PC-9 (cell line): ENCODE data around the gene BEX4.

ENCODE experiments used
- EZH2 ChIP-seq: fragments of 200-600 bp; sonication (generic); IDR thresholded peaks from 2 replicates; pipeline ENCODE4 v1.8.0; 2017; ENCODE audit warnings: antibody characterized with exemption, low read depth
- TF ChIP-seq, protein P1 (sequence below): fragments of 200-600 bp; sonication (generic); conservative IDR thresholded peaks from 2 replicates; pipeline ENCODE4 v1.6.1; 2017; ENCODE audit warnings: mixed run types, antibody characterized with exemption, mild to moderate bottlenecking, moderate library complexity

DNA sequence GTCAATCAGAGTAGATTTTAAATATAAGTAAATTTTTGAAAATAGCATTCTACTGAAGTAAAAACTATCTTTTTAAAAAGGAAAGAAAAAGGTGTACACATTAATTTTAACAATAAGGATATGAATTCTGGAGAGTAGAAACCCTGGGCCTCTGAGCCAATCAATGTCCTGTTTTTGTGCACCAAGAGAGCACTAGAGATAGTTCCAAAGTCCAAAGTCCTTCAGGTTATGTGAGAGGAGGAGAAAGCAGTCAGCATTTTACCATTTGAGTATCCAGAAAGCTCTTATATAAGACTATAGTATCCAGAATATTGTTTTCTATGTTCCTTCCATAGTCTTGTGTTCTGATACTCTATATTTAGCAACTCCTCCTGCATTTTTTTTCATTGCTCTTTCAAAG is 43.4 kb downstream of the BEX4 start:
- TF ChIP-seq, protein P1, sequence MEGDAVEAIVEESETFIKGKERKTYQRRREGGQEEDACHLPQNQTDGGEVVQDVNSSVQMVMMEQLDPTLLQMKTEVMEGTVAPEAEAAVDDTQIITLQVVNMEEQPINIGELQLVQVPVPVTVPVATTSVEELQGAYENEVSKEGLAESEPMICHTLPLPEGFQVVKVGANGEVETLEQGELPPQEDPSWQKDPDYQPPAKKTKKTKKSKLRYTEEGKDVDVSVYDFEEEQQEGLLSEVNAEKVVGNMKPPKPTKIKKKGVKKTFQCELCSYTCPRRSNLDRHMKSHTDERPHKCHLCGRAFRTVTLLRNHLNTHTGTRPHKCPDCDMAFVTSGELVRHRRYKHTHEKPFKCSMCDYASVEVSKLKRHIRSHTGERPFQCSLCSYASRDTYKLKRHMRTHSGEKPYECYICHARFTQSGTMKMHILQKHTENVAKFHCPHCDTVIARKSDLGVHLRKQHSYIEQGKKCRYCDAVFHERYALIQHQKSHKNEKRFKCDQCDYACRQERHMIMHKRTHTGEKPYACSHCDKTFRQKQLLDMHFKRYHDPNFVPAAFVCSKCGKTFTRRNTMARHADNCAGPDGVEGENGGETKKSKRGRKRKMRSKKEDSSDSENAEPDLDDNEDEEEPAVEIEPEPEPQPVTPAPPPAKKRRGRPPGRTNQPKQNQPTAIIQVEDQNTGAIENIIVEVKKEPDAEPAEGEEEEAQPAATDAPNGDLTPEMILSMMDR, result no peak
- TF ChIP-seq EZH2, result no peak
